Calu3 (cell line): ENCODE results near the gene NHLRC4. TPM values are rescaled to one million over a fixed set of nuclear protein-coding genes. Genes with fewer than 3 reads are reported as not detected.

ENCODE experiments used
- BruUV-seq: library from RNA; stranded (reverse); fragments of 400-500 nt; replicated peaks from 2 replicates; lab custom pipeline; 2021; lab: Mats Ljungman, UMichigan
- CTCF ChIA-PET: fragments of 300-600 bp; sonication (Branson Sonifier 250); formaldehyde crosslinking; loops from one replicate; lab custom pipeline; 2022; ENCODE audit warnings: antibody characterized with exemption; lab: Charles Lee
- DNase-seq: peaks from one replicate; pipeline ENCODE4 v3.0.0; 2022
- H3K27ac Mint-ChIP-seq: one replicate; pipeline ENCODE4 v1.8.0; 2022; ENCODE audit warnings: mixed read lengths; ENCODE audit not compliant: unreplicated experiment
- H3K27me3 Mint-ChIP-seq: one replicate; pipeline ENCODE4 v1.8.0; 2022; ENCODE audit warnings: mixed read lengths; ENCODE audit not compliant: unreplicated experiment
- H3K36me3 Mint-ChIP-seq: one replicate; pipeline ENCODE4 v1.8.0; 2022; ENCODE audit warnings: mild to moderate bottlenecking, moderate library complexity, mixed read lengths; ENCODE audit not compliant: insufficient read depth, unreplicated experiment
- H3K4me1 Mint-ChIP-seq: one replicate; pipeline ENCODE4 v1.8.0; 2022; ENCODE audit warnings: mild to moderate bottlenecking, low read depth, mixed read lengths; ENCODE audit not compliant: unreplicated experiment
- H3K4me3 Mint-ChIP-seq: one replicate; pipeline ENCODE4 v1.8.0; 2022; ENCODE audit warnings: mild to moderate bottlenecking, low read depth, moderate library complexity, mixed read lengths; ENCODE audit not compliant: unreplicated experiment
- H3K9me3 Mint-ChIP-seq: one replicate; pipeline ENCODE4 v1.8.0; 2022; ENCODE audit warnings: low read depth, mixed read lengths; ENCODE audit not compliant: unreplicated experiment
- intact Hi-C: fragments of 100-400 bp; cut with micrococcal nuclease; formaldehyde crosslinking; loops from one replicate; pipeline ENCODE4 v1.10.0; 2022; ENCODE audit not compliant: unreplicated experiment
- total RNA-seq: library from RNA; stranded (reverse); gene quantifications from 2 replicates; pipeline ENCODE4 v1.2.3, GENCODE V29; 2022
- TF ChIP-seq, protein P1 (sequence below): fragments of 200-600 bp; IDR thresholded peaks from one replicate; pipeline ENCODE4 v1.8.0; 2022; ENCODE audit warnings: antibody characterized with exemption; ENCODE audit not compliant: unreplicated experiment

The NHLRC4 gene
- total RNA-seq, 1 experiment from 2014 or later: not detected

DNA sequence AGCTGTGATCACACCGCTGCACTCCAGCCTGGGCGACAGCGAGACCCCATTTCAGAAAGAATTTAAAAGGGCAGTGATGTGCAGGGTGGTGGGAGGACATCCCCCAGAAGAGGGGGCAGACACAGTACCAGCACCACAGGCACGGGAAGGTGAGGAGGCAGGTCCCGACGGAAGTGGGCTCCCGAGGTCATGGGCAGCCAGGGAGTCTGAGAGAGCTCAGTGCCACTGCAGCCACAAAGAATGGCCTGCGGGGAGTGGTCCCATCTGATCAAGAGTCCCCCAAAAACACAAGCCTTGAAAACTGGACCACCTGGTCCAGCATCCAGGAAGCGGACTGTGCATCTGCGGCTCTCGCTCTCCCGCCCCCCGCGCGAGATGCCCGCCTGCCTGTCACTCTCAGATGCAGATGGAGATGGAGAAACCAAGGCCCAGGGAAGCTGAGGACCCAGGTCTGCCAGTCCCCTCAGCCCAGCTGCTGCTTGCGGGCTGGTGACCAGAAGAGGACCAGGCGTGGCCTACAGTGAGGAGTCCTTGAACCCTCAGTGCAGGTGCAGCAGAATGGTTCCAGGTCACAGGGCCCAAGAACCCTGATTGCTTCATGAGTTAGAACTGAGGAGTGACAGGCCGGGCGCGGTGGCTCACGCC is 43.6 kb upstream of the NHLRC4 start:
- no peak for DNase-seq
- Mint-ChIP-seq H3K4me1 (peaks cover 19% of the 10 kb centered on the region), H3K36me3 (peaks cover 62% of the 10 kb centered on the region), H3K27me3 (no peaks in the 10 kb centered on the region), H3K9me3 (no peaks in the 10 kb centered on the region), H3K27ac (peak overlapping the region; percentile 61), H3K4me3 (no peak overlapping the region)
- TF ChIP-seq, protein P1, sequence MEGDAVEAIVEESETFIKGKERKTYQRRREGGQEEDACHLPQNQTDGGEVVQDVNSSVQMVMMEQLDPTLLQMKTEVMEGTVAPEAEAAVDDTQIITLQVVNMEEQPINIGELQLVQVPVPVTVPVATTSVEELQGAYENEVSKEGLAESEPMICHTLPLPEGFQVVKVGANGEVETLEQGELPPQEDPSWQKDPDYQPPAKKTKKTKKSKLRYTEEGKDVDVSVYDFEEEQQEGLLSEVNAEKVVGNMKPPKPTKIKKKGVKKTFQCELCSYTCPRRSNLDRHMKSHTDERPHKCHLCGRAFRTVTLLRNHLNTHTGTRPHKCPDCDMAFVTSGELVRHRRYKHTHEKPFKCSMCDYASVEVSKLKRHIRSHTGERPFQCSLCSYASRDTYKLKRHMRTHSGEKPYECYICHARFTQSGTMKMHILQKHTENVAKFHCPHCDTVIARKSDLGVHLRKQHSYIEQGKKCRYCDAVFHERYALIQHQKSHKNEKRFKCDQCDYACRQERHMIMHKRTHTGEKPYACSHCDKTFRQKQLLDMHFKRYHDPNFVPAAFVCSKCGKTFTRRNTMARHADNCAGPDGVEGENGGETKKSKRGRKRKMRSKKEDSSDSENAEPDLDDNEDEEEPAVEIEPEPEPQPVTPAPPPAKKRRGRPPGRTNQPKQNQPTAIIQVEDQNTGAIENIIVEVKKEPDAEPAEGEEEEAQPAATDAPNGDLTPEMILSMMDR: no peak
- intact Hi-C loops: loop anchor here (10.0 kb wide), 1 partner anchor 112 kb away; the partner anchor contains the start of genes METTL26 and WFIKKN1
- CTCF ChIA-PET: interaction anchor here (1.0 kb wide), 1 partner anchor 10 kb away, joined by 6 read pairs; no protein-coding TSS in a partner anchor
- BruUV-seq: no TSS peak

DNA sequence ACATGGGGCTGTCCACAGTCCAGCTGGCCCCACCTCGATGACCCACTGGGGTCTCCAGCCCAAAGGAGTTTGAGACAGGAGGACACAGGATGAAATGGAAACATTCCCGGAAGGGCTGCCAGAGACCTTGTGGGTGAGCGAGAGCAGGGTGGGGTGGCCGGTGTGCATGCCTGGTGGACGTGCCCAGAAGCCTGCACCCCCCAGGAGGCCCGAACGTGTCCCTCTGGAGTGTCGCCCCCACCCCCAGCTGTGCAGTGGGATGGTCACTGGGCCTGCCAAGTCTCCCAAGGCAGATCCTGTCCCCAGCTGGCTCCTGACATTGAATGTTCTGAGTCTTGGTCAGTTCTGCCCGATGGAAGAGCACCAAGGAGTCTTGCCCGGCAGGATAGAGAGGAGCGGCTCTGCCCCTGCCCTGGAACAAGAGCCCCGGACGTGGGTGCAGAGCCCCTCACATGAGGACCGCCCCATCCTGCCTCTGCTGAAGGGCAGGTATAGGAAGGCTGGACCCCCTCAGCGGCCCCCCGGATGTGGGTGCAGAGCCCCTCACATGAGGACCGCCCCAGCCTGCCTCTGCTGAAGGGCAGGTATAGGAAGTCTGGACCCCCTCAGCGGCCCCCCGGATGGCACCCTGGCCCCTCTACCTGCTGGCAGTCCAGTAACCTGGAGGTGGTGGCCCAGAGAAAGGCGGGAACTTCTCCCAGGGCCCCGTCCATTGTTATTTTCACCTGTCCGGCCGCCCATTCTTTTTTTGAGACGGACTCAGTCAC is 42.3 kb upstream of the NHLRC4 start:
- intact Hi-C loops: loop anchor here (10.0 kb wide), 1 partner anchor 110 kb away; the partner anchor contains the start of genes METTL26 and WFIKKN1
- H3K36me3 Mint-ChIP-seq: peaks cover 75% of the 10 kb centered on the region
- no TSS peak for BruUV-seq
- H3K9me3 Mint-ChIP-seq: no peaks in the 10 kb centered on the region
- H3K27me3 Mint-ChIP-seq: no peaks in the 10 kb centered on the region
- peak overlapping the region; percentile 61 for H3K27ac Mint-ChIP-seq
- H3K4me3 Mint-ChIP-seq: no peak overlapping the region
- TF ChIP-seq, protein P1: no peak
- H3K4me1 Mint-ChIP-seq: peaks cover 27% of the 10 kb centered on the region
- no peak for DNase-seq
- CTCF ChIA-PET: no interaction called here

DNA sequence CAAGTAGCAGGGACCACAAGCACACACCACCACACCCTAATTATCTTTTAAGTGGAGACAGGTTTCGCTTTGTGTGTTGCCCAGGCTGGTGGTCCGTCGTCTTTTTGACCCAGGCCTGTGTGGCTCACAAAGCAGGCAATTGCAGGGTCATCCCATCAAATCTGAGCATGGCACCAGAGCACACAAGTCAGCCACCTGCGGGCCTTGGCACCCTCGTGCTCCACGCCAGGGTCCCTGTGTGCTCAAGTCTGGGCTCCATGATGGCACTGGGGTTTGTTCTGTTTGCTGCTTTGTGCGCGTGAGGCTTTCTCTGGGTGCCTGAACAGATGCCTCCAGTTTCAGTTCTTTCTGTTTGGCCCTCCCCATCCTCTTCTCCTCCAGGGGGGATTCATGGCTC is 41.7 kb upstream of the NHLRC4 start:
- H3K27me3 Mint-ChIP-seq: no peaks in the 10 kb centered on the region
- H3K9me3 Mint-ChIP-seq: no peaks in the 10 kb centered on the region
- peak overlapping the region; percentile 92 for H3K4me3 Mint-ChIP-seq
- H3K27ac Mint-ChIP-seq: peak overlapping the region; percentile 53
- H3K4me1 Mint-ChIP-seq: peaks cover 34% of the 10 kb centered on the region
- no TSS peak for BruUV-seq
- intact Hi-C loops: loop anchor here (10.0 kb wide), 1 partner anchor 110 kb away; the partner anchor contains the start of genes METTL26 and WFIKKN1
- peaks cover 80% of the 10 kb centered on the region for H3K36me3 Mint-ChIP-seq
- DNase-seq: no peak
- TF ChIP-seq, protein P1: no peak
- CTCF ChIA-PET: no interaction called here

DNA sequence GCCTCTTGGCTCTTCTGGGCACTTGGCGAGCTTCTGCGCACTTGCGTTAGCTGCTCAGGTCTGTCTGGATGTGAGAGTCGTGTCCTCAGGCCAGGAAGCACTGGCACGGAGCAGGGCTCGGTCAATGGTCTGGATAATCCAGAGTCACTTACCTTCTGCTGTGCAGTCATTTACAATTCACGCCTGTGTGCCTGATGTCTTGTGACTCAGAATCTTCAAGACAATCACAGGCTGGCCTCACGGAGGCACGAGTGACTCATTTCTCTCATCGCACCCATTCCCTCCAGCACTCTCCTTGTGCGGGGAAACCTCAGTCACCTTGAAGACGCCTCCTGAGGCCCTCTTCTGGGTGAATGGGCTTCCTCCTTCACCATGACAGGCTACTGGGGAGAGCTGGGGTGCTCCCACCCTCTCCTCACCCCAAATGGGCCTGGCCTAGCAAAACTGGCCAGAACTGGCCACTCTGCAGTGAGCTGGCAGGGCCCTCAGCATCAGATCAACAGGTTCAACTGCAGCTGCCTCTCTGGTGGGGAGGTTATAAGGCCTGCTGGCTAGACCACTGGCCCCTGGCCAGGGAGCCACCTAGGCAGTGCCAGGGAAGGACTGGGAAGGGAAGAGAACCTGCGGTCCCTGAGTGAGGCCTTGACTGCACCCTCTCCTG is 41.2 kb upstream of the NHLRC4 start:
- TF ChIP-seq, protein P1: no peak
- Mint-ChIP-seq H3K9me3 (no peaks in the 10 kb centered on the region), H3K27ac (peak overlapping the region; percentile 53), H3K4me3 (peak overlapping the region; percentile 92), H3K4me1 (peaks cover 38% of the 10 kb centered on the region), H3K27me3 (no peaks in the 10 kb centered on the region), H3K36me3 (peaks cover 85% of the 10 kb centered on the region)
- CTCF ChIA-PET: interaction anchor here (0.6 kb wide), 1 partner anchor 122 kb away, joined by 4 read pairs; no protein-coding TSS in a partner anchor
- BruUV-seq: no TSS peak
- DNase-seq: peak; percentile 47
- intact Hi-C loops: loop anchor here (10.0 kb wide), 1 partner anchor 109 kb away; the partner anchor contains the start of genes METTL26 and WFIKKN1
